ENCODE results near the gene RPS6KA6. TPM values are rescaled to one million over a fixed set of nuclear protein-coding genes. Genes with fewer than 3 reads are reported as not detected.

RPS6KA6 gene
- total and polyA plus RNA-seq, 10 of the 15 experiments (the other 5 are each of a cell fraction or from before 2014, with no cell fraction given) = 0.29 to 2.8 (median 1.4) TPM; not detected in 1

DNA sequence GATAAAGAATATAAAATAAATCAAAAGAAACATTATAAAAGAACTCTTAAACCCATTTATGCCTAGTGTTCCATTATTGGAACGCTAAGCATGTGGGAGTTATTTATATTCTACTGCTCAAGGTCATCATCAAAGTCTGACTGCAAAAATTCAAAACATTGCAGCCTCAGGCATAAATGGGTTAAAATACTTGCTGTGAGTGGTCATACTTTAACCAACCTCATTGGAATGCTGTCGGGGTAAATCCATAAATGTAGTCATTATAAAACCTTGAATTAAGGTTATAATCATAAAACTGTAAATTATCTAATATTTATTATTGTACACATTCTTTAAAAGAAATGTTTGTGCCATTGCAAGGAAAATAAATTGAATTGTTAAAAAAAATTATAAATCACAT is 55.0 kb downstream of the RPS6KA6 start:
- no TSS peak for BruUV-seq (replicated peaks)

DNA sequence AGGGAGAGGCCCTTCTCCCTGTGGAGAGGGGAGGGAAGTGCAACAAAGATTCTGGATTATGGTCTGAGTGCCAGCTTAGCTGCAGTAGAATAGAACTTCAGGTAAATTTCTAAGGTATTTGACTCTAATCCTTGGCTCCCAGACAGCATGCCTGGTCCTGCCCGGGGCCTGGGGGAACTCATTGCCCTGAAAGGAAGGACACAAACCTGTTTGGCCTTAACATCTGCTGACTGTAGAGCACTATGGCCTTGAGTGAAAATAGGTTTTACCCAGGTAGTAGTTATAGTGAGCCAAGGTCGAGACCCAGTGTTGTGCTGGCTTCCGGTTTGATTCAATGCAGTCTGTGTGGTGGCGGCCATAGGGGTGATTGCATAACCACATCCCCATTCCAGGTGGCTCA is 64.4 kb downstream of the RPS6KA6 start:
- Histone ChIP-seq H3K4me2 (ENCODE audit: control insufficient read depth, insufficient read depth) (no peak overlapping the region), H3K27ac (ENCODE audit: control insufficient read depth, insufficient read depth) (no peak overlapping the region), H3K9me3 (replicated peaks; ENCODE audit: control insufficient read depth, insufficient read depth, low read length) (no peaks in the 10 kb centered on the region), H3K9ac (ENCODE audit: control insufficient read depth, insufficient read depth, low read length) (no peak overlapping the region), H3K79me2 (ENCODE audit: control insufficient read depth, insufficient read depth, low read length) (no peaks in the 10 kb centered on the region), H3K36me3 (ENCODE audit: control insufficient read depth in 2 of 2, insufficient read depth in 2 of 2, low read length in 1 of 2) (no peaks in the 10 kb centered on the region), H4K20me1 (ENCODE audit: control insufficient read depth, insufficient read depth) (no peaks in the 10 kb centered on the region), H2AFZ (ENCODE audit: control insufficient read depth, low read depth, low read length) (no peak overlapping the region), H3K4me1 (ENCODE audit: control insufficient read depth, insufficient read depth, low read length) (no peaks in the 10 kb centered on the region), H3K4me3 (no peak overlapping the region), H3K27me3 (replicated peaks in 1 of 2; ENCODE audit: control insufficient read depth in 2 of 2, insufficient read depth in 2 of 2, low read length in 1 of 2) (no peaks in the 10 kb centered on the region)
- RAD21 ChIA-PET (ENCODE audit: unreplicated experiment) = no interaction called here
- ATAC-seq = no peak
- in situ Hi-C loops (cut with MboI) (no loop called here), intact Hi-C loops (cut with micrococcal nuclease; ENCODE audit: unreplicated experiment) (no loop called here)
- WGBS (ENCODE audit: insufficient coverage, insufficient replicate concordance, low lambda C conversion rate, missing lambda C conversion rate) = 10% methylated on average over 4 of the region's 4 CpGs
- BruUV-seq (replicated peaks) = no TSS peak
- DNase-seq (ENCODE audit: low read depth, low spot score) = no peak
- POLR2A ChIA-PET = no interaction called here
- CTCF ChIA-PET = no interaction called here
- SMC1A ChIA-PET (ENCODE audit: uncharacterized antibody, unreplicated experiment) = no interaction called here
- FAIRE-seq = no peak
- TF ChIP-seq POLR2AphosphoS5 (IDR thresholded peaks at IDR 0.05; ENCODE audit: low read length) = no peak
- TF ChIP-seq, protein P1, sequence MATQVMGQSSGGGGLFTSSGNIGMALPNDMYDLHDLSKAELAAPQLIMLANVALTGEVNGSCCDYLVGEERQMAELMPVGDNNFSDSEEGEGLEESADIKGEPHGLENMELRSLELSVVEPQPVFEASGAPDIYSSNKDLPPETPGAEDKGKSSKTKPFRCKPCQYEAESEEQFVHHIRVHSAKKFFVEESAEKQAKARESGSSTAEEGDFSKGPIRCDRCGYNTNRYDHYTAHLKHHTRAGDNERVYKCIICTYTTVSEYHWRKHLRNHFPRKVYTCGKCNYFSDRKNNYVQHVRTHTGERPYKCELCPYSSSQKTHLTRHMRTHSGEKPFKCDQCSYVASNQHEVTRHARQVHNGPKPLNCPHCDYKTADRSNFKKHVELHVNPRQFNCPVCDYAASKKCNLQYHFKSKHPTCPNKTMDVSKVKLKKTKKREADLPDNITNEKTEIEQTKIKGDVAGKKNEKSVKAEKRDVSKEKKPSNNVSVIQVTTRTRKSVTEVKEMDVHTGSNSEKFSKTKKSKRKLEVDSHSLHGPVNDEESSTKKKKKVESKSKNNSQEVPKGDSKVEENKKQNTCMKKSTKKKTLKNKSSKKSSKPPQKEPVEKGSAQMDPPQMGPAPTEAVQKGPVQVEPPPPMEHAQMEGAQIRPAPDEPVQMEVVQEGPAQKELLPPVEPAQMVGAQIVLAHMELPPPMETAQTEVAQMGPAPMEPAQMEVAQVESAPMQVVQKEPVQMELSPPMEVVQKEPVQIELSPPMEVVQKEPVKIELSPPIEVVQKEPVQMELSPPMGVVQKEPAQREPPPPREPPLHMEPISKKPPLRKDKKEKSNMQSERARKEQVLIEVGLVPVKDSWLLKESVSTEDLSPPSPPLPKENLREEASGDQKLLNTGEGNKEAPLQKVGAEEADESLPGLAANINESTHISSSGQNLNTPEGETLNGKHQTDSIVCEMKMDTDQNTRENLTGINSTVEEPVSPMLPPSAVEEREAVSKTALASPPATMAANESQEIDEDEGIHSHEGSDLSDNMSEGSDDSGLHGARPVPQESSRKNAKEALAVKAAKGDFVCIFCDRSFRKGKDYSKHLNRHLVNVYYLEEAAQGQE (IDR thresholded peaks at IDR 0.05; ENCODE audit: low read depth, low read length) = no peak
- TF ChIP-seq ZZZ3 (IDR thresholded peaks at IDR 0.05; ENCODE audit: control insufficient read depth, insufficient read length, low read depth) = no peak
- TF ChIP-seq, protein P2, sequence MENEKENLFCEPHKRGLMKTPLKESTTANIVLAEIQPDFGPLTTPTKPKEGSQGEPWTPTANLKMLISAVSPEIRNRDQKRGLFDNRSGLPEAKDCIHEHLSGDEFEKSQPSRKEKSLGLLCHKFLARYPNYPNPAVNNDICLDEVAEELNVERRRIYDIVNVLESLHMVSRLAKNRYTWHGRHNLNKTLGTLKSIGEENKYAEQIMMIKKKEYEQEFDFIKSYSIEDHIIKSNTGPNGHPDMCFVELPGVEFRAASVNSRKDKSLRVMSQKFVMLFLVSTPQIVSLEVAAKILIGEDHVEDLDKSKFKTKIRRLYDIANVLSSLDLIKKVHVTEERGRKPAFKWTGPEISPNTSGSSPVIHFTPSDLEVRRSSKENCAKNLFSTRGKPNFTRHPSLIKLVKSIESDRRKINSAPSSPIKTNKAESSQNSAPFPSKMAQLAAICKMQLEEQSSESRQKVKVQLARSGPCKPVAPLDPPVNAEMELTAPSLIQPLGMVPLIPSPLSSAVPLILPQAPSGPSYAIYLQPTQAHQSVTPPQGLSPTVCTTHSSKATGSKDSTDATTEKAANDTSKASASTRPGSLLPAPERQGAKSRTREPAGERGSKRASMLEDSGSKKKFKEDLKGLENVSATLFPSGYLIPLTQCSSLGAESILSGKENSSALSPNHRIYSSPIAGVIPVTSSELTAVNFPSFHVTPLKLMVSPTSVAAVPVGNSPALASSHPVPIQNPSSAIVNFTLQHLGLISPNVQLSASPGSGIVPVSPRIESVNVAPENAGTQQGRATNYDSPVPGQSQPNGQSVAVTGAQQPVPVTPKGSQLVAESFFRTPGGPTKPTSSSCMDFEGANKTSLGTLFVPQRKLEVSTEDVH (IDR thresholded peaks at IDR 0.05; ENCODE audit: low read depth, partially characterized antibody) = no peak
- TF ChIP-seq, protein P3, sequence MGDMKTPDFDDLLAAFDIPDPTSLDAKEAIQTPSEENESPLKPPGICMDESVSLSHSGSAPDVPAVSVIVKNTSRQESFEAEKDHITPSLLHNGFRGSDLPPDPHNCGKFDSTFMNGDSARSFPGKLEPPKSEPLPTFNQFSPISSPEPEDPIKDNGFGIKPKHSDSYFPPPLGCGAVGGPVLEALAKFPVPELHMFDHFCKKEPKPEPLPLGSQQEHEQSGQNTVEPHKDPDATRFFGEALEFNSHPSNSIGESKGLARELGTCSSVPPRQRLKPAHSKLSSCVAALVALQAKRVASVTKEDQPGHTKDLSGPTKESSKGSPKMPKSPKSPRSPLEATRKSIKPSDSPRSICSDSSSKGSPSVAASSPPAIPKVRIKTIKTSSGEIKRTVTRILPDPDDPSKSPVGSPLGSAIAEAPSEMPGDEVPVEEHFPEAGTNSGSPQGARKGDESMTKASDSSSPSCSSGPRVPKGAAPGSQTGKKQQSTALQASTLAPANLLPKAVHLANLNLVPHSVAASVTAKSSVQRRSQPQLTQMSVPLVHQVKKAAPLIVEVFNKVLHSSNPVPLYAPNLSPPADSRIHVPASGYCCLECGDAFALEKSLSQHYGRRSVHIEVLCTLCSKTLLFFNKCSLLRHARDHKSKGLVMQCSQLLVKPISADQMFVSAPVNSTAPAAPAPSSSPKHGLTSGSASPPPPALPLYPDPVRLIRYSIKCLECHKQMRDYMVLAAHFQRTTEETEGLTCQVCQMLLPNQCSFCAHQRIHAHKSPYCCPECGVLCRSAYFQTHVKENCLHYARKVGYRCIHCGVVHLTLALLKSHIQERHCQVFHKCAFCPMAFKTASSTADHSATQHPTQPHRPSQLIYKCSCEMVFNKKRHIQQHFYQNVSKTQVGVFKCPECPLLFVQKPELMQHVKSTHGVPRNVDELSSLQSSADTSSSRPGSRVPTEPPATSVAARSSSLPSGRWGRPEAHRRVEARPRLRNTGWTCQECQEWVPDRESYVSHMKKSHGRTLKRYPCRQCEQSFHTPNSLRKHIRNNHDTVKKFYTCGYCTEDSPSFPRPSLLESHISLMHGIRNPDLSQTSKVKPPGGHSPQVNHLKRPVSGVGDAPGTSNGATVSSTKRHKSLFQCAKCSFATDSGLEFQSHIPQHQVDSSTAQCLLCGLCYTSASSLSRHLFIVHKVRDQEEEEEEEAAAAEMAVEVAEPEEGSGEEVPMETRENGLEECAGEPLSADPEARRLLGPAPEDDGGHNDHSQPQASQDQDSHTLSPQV (IDR thresholded peaks at IDR 0.05) = no peak
- TF ChIP-seq GATAD2B (conservative IDR thresholded peaks at IDR 0.05; ENCODE audit: low read depth) = no peak

More for the DNA sequence above, 55.0 kb downstream of the RPS6KA6 start:
- Histone ChIP-seq H3K9me3 (replicated peaks; ENCODE audit: control insufficient read depth, insufficient read depth, low read length) (no peaks in the 10 kb centered on the region), H3K4me1 (ENCODE audit: control insufficient read depth, insufficient read depth, low read length) (no peaks in the 10 kb centered on the region), H3K4me3 (no peak overlapping the region), H3K79me2 (ENCODE audit: control insufficient read depth, insufficient read depth, low read length) (no peaks in the 10 kb centered on the region), H3K27me3 (replicated peaks in 1 of 2; ENCODE audit: control insufficient read depth in 2 of 2, insufficient read depth in 2 of 2, low read length in 1 of 2) (no peaks in the 10 kb centered on the region), H3K27ac (ENCODE audit: control insufficient read depth, insufficient read depth) (no peak overlapping the region), H2AFZ (ENCODE audit: control insufficient read depth, low read depth, low read length) (no peak overlapping the region), H3K36me3 (ENCODE audit: control insufficient read depth in 2 of 2, insufficient read depth in 2 of 2, low read length in 1 of 2) (no peaks in the 10 kb centered on the region), H3K9ac (ENCODE audit: control insufficient read depth, insufficient read depth, low read length) (no peak overlapping the region), H3K4me2 (ENCODE audit: control insufficient read depth, insufficient read depth) (no peak overlapping the region), H4K20me1 (ENCODE audit: control insufficient read depth, insufficient read depth) (no peaks in the 10 kb centered on the region)
- 2% methylated on average over 2 of the region's 2 CpGs for WGBS (ENCODE audit: insufficient coverage, insufficient replicate concordance, low lambda C conversion rate, missing lambda C conversion rate)
- in situ Hi-C loops (cut with MboI) = no loop called here
- no peak for FAIRE-seq
- no peak for ATAC-seq
- RAD21 ChIA-PET (ENCODE audit: unreplicated experiment) = no interaction called here
- POLR2A ChIA-PET = no interaction called here
- no peak for DNase-seq (ENCODE audit: low read depth, low spot score)
- CTCF ChIA-PET = no interaction called here
- intact Hi-C loops (cut with micrococcal nuclease; ENCODE audit: unreplicated experiment) = no loop called here
- TF ChIP-seq TCF3 (IDR thresholded peaks at IDR 0.05; ENCODE audit: borderline replicate concordance, insufficient read depth, low read depth, low read length) = no peak
- SMC1A ChIA-PET (ENCODE audit: uncharacterized antibody, unreplicated experiment) = no interaction called here

Measured in GM12878 (cell line).